ENCODE measurements around the gene CLOCK. TPM values are rescaled to one million over a fixed set of nuclear protein-coding genes. Genes with fewer than 3 reads are reported as not detected.

Gene CLOCK
- total RNA-seq, 1 donor = 69.1 TPM

DNA sequence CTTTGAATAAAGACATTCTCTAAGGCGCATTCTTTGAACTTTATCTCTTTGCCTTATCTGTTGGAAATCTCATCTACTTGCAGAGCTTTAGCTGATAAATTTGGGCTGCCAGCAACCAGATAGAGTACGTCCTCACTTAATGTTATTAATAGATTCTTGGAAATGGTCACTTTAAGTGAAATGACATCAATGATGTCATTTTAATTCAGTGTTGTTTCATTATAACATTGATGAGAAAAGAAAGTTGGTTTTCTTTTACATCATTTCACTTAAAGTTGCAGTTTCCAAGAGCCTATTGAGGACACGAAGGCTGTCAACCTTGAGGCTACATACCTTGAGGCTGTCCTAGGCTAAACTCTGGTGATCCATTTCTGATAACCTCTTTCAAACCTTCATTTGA is 141.6 kb downstream of the CLOCK start:
- TF ChIP-seq, protein P1, sequence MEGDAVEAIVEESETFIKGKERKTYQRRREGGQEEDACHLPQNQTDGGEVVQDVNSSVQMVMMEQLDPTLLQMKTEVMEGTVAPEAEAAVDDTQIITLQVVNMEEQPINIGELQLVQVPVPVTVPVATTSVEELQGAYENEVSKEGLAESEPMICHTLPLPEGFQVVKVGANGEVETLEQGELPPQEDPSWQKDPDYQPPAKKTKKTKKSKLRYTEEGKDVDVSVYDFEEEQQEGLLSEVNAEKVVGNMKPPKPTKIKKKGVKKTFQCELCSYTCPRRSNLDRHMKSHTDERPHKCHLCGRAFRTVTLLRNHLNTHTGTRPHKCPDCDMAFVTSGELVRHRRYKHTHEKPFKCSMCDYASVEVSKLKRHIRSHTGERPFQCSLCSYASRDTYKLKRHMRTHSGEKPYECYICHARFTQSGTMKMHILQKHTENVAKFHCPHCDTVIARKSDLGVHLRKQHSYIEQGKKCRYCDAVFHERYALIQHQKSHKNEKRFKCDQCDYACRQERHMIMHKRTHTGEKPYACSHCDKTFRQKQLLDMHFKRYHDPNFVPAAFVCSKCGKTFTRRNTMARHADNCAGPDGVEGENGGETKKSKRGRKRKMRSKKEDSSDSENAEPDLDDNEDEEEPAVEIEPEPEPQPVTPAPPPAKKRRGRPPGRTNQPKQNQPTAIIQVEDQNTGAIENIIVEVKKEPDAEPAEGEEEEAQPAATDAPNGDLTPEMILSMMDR (IDR thresholded peaks at IDR 0.05; ENCODE audit: insufficient read depth, low read depth, low read length) = no peak
- H3K4me3 ChIP-seq (ENCODE audit: low read depth, low read length) = no peak overlapping the region
- no peak for DNase-seq (ENCODE audit: low read depth)

- no peak for DNase-seq (ENCODE audit: low read depth)
- peak overlapping the region; percentile 92 for H3K4me3 ChIP-seq (ENCODE audit: low read depth, low read length)
- TF ChIP-seq, protein P1 (IDR thresholded peaks at IDR 0.05; ENCODE audit: insufficient read depth, low read depth, low read length) = no peak
Observed at GRCh38 chr4:55399581-55399980, 147.1 kb downstream of the CLOCK start.

GRCh38 chr4:55398966-55399365 is 147.7 kb downstream of the CLOCK start:
- peak; percentile 30 for DNase-seq (ENCODE audit: low read depth)

GRCh38 chr4:55398461-55398860 is 148.2 kb downstream of the CLOCK start:
- peak; percentile 59 for DNase-seq (ENCODE audit: low read depth)

More at GRCh38 chr4:55398966-55399365, 147.7 kb downstream of the CLOCK start:
- TF ChIP-seq, protein P1 (IDR thresholded peaks at IDR 0.05; ENCODE audit: insufficient read depth, low read depth, low read length) = no peak
- peak overlapping the region; percentile 92 for H3K4me3 ChIP-seq (ENCODE audit: low read depth, low read length)

GRCh38 chr4:55397520-55398321 is 149.0 kb downstream of the CLOCK start:
- TF ChIP-seq, protein P1 (IDR thresholded peaks at IDR 0.05; ENCODE audit: insufficient read depth, low read depth, low read length) = no peak
- H3K4me3 ChIP-seq (ENCODE audit: low read depth, low read length) = peak overlapping the region; percentile 92
- peak; percentile 92 for DNase-seq (ENCODE audit: low read depth)

More at GRCh38 chr4:55398461-55398860, 148.2 kb downstream of the CLOCK start:
- H3K4me3 ChIP-seq (ENCODE audit: low read depth, low read length) = peak overlapping the region; percentile 92
- TF ChIP-seq, protein P1 (IDR thresholded peaks at IDR 0.05; ENCODE audit: insufficient read depth, low read depth, low read length) = no peak

DNA sequence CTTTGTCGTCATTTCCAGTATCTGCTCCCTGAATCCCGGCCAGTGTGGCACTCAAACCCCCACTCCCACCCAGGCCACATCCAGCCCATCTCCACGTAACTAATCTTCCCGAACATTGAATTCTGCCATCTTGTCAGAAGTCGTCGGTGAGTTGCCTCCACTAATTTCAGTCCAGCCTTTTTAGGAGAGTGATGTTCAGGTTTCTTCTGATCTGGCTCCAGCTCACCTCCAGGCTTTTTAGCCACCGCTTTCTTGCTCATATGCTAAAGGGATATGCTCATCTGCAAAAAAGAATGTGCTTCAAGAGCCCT is 149.6 kb downstream of the CLOCK start:
- peak; percentile 23 for DNase-seq (ENCODE audit: low read depth)
- TF ChIP-seq, protein P1 (IDR thresholded peaks at IDR 0.05; ENCODE audit: insufficient read depth, low read depth, low read length) = no peak

More for the DNA sequence above, 149.6 kb downstream of the CLOCK start:
- peak overlapping the region; percentile 92 for H3K4me3 ChIP-seq (ENCODE audit: low read depth, low read length)
